ENCODE measurements around the gene ETF1. TPM values are rescaled to one million over a fixed set of nuclear protein-coding genes. Genes with fewer than 3 reads are reported as not detected.

ETF1 gene
- total and polyA plus RNA-seq, 9 of the 15 experiments (the other 6 are each of a cell fraction or from before 2014, with no cell fraction given): 53.7 to 209 (median 164) TPM

GRCh38 chr5:138488481-138488945, 54.5 kb downstream of the ETF1 start (continued):
- no peak for TF ChIP-seq POLR2B (IDR thresholded peaks at IDR 0.05; ENCODE audit: low read depth, partially characterized antibody)
- TF ChIP-seq HEY1 (CRISPR knock-in tag; IDR thresholded peaks at IDR 0.05; ENCODE audit: borderline replicate concordance): no peak
- no peak for TF ChIP-seq NUFIP1 (IDR thresholded peaks at IDR 0.05; ENCODE audit: partially characterized antibody)
- TF ChIP-seq CXXC5 (CRISPR knock-in tag; IDR thresholded peaks at IDR 0.05): peak; percentile 40; the same call in 1 of the 2 replicates
- no peak for TF ChIP-seq ID3 (CRISPR knock-in tag; IDR thresholded peaks at IDR 0.05)
- TF ChIP-seq ID3 (tag; IDR thresholded peaks at IDR 0.05): no peak
- no peak for TF ChIP-seq E4F1 (CRISPR knock-in tag; IDR thresholded peaks at IDR 0.05; ENCODE audit: borderline replicate concordance)
- no peak for TF ChIP-seq NKRF (IDR thresholded peaks at IDR 0.05; ENCODE audit: borderline replicate concordance)
- TF ChIP-seq CEBPZ (IDR thresholded peaks at IDR 0.05; ENCODE audit: borderline replicate concordance, low read depth, low read length): no peak
- TF ChIP-seq FOXO4 (CRISPR knock-in tag; IDR thresholded peaks at IDR 0.05): no peak
- TF ChIP-seq SREBF2 (CRISPR knock-in tag; IDR thresholded peaks at IDR 0.05): no peak
- TF ChIP-seq ZNF79 (CRISPR knock-in tag; IDR thresholded peaks at IDR 0.05; ENCODE audit: low read depth): no peak
- TF ChIP-seq RNF2 (IDR thresholded peaks at IDR 0.05): peak; percentile 69; the same call in 1 of the 2 replicates
- no peak for TF ChIP-seq TAF7 (tag; IDR thresholded peaks at IDR 0.05)
- TF ChIP-seq MEF2D (tag; conservative IDR thresholded peaks at IDR 0.05; ENCODE audit: low read depth): peak; percentile 64; the same call in 1 of the 2 replicates
- no peak for TF ChIP-seq HDGF (IDR thresholded peaks at IDR 0.05)
- TF ChIP-seq ZNF23 (CRISPR knock-in tag; IDR thresholded peaks at IDR 0.05): no peak
- TF ChIP-seq NCOA6 (IDR thresholded peaks at IDR 0.05): no peak
- no peak for TF ChIP-seq SMAD3 (CRISPR knock-in tag; conservative IDR thresholded peaks at IDR 0.05)
- peak; percentile 40; the same call in 1 of the 2 replicates for TF ChIP-seq SMARCA4 (IDR thresholded peaks at IDR 0.05)
